ENCODE data around the gene ROCK2.
A peak's percentile ranks its signal among the peaks of the same experiment; 100 is the strongest.
"Not testable (repeated sequence)": the region's sequence is repeated elsewhere in the genome, so short reads cannot be mapped to it uniquely, and the experiment has no call there.

The ROCK2 gene

GRCh38 chr2:11169333-11169732 is 175.1 kb downstream of the ROCK2 start:
- DNase-seq, result no peak

GRCh38 chr2:11168488-11168887 is 175.9 kb downstream of the ROCK2 start:
- DNase-seq, result no peak

- no peak for DNase-seq
Measured at GRCh38 chr2:11166476-11166875, 178.0 kb downstream of the ROCK2 start.

GRCh38 chr2:11165046-11165445 is 179.4 kb downstream of the ROCK2 start:
- DNase-seq, result not testable (repeated sequence)

- DNase-seq, result no peak
Measured at GRCh38 chr2:11163439-11164317, 180.8 kb downstream of the ROCK2 start.

- DNase-seq, result no peak
Measured at GRCh38 chr2:11161747-11162146, 182.7 kb downstream of the ROCK2 start.

- DNase-seq, result peak in 2 of 6 experiments; percentile 8 to 21
Measured at GRCh38 chr2:11160731-11161455, 183.5 kb downstream of the ROCK2 start.

- DNase-seq, result no peak
Measured at GRCh38 chr2:11160256-11160655, 184.2 kb downstream of the ROCK2 start.

- no peak for DNase-seq
Measured at GRCh38 chr2:11159574-11160170, 184.8 kb downstream of the ROCK2 start.

- DNase-seq, result no peak
Measured at GRCh38 chr2:11158916-11159573, 185.4 kb downstream of the ROCK2 start.

- DNase-seq, result no peak
Measured at GRCh38 chr2:11157731-11158130, 186.7 kb downstream of the ROCK2 start.

GRCh38 chr2:11157296-11157695 is 187.1 kb downstream of the ROCK2 start:
- no peak for DNase-seq

- no peak for DNase-seq
Measured at GRCh38 chr2:11156396-11157075, 187.9 kb downstream of the ROCK2 start.

- peak in 4 of 6 experiments; percentile 87 to 97 (median 93) for DNase-seq
Measured at GRCh38 chr2:11155381-11156035, 188.9 kb downstream of the ROCK2 start, which contains the start of gene SLC66A3. Gene SLC66A3 (plus strand): TSS chr2:11155467. CDS start chr2:11155547, 80 bp downstream.

GRCh38 chr2:11154923-11155380 is 189.5 kb downstream of the ROCK2 start:
- DNase-seq, result peak; percentile 96 to 99 (median 98)

GRCh38 chr2:11154016-11154922 is 190.2 kb downstream of the ROCK2 start:
- DNase-seq, result no peak

- no peak for DNase-seq
Measured at GRCh38 chr2:11152591-11152990, 191.8 kb downstream of the ROCK2 start.

GRCh38 chr2:11147263-11147662 is 197.2 kb downstream of the ROCK2 start:
- DNase-seq, result no peak

- DNase-seq, result no peak
Measured at GRCh38 chr2:11146076-11146475, 198.4 kb downstream of the ROCK2 start.

- DNase-seq, result no peak
Measured at GRCh38 chr2:11145350-11145749, 199.1 kb downstream of the ROCK2 start.

- DNase-seq, result no peak
Measured at GRCh38 chr2:11144738-11145079, 199.7 kb downstream of the ROCK2 start.

Data from stimulated activated naive CD4-positive, alpha-beta T cell (primary cell).